Kidney (tissue), 14 donors: Measurements from ENCODE around the gene PKD1L1. TPM values are rescaled to one million over a fixed set of nuclear protein-coding genes. Genes with fewer than 3 reads are reported as not detected.

Experiments used
- DNase-seq, 5 donors: peaks; one replicate each; pipeline ENCODE4 v3.0.0-alpha.2; 2013 to 2020
- FAIRE-seq: peaks from 2 replicates; lab custom pipeline; 2012; peaks lifted over from hg19 to GRCh38; lab: Jason Lieb, UNC
- H3K27ac ChIP-seq, 2 donors: one replicate each; pipeline ENCODE4 v1.7.0; 2013; ENCODE audit warnings: low read depth in 2 of 2, low read length in 2 of 2, inconsistent platforms in 1 of 2
- H3K27me3 ChIP-seq: one replicate; pipeline ENCODE4 v1.7.1; 2013; ENCODE audit warnings: low read length, inconsistent platforms; ENCODE audit not compliant: control insufficient read depth, insufficient read depth
- H3K36me3 ChIP-seq, 3 donors: one replicate each; pipeline versions ENCODE4 v1.7.0 to v1.7.1; 2013; ENCODE audit warnings: low read length in 3 of 3, control low read depth in 1 of 3, inconsistent platforms in 1 of 3; ENCODE audit not compliant: insufficient read depth in 3 of 3, control insufficient read depth in 2 of 3
- H3K4me1 ChIP-seq, 3 donors: one replicate each; pipeline versions ENCODE4 v1.7.0 to v1.7.1; 2013; ENCODE audit warnings: low read length in 3 of 3, inconsistent platforms in 1 of 3, low read depth in 1 of 3; ENCODE audit not compliant: control insufficient read depth in 2 of 3, insufficient read depth in 2 of 3
- H3K4me3 ChIP-seq, 3 donors: one replicate each; pipeline versions ENCODE4 v1.7.0 to v1.8.1; 2013; ENCODE audit warnings: low read length in 3 of 3, control low read depth in 1 of 3, inconsistent platforms in 1 of 3
- H3K9ac ChIP-seq, 3 donors: one replicate each; pipeline versions ENCODE4 v1.7.0 to v1.7.1; 2013; ENCODE audit warnings: low read length in 3 of 3, control low read depth in 1 of 3, inconsistent platforms in 1 of 3
- H3K9me3 ChIP-seq, 3 donors: one replicate each; pipeline versions ENCODE4 v1.7.0 to v1.7.1; 2013; ENCODE audit warnings: low read length in 3 of 3, control low read depth in 1 of 3, inconsistent platforms in 1 of 3; ENCODE audit not compliant: control insufficient read depth in 2 of 3, insufficient read depth in 1 of 3
- intact Hi-C: fragments of 100-400 bp; cut with DNase I; formaldehyde crosslinking; loops from one replicate; pipeline ENCODE4 v1.11.1; 2022
- polyA plus RNA-seq: library from polyadenylated mRNA; stranded (reverse); fragments of 350-450 nt; fragmentation: Illumina TruSeq; extraction: RNeasy Lipid Tissue Mini Kit (QIAGEN cat#74804); gene quantifications from one replicate; pipeline ENCODE4 v1.2.3, GENCODE V29; 2014; ENCODE audit warnings: low read depth, low replicate concordance; ENCODE audit not compliant: insufficient read depth
- total RNA-seq: library from RNA; stranded (reverse); fragmentation: NEBNext Ultra II Directional; extraction: Animal tissue kit (Norgen Biotek cat#: 25700); gene quantifications from one replicate; pipeline ENCODE4 v1.2.1, GENCODE V29; 2021
- TF ChIP-seq, protein P1 (sequence below): IDR thresholded peaks from 3 replicates; pipeline ENCODE4 v1.5.1; 2012; ENCODE audit warnings: mild to moderate bottlenecking, moderate library complexity, borderline replicate concordance; ENCODE audit not compliant: insufficient read depth; ENCODE audit errors: extremely low read depth
- donor health status: control.
- donor health status: control.
- donor health status: control.
- donor health status: control.
- donor health status: control.
- donor health status: DM: yes; HTN: yes; CAD: no.
- donor health status: Normal renal cell carcinoma (clear cell type).

PKD1L1 gene
- total and polyA plus RNA-seq, 2 donors from 2014 or later, result 0.32 to 0.82 TPM

DNA sequence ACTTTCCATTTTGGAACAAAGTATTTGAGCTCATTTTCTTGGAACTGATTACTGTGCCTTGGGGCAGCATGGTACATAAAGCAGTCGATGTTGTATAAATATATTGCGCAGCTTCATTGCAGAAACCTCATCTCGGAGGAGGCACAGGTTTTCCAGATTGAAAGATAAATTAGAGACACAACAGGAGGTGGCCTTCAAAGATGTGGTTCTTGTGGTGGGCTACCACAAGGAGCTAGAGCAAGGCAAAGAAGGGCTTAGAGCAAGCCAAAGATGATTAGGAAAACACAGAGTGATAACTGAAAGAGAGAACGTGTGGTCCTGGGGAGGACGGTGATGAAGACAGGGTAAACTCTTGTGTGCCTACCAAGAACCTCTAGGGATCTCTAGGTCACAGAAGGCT lies 197.2 kb downstream of the PKD1L1 start:
- no peaks in the 10 kb centered on the region for H3K27me3 ChIP-seq
- intact Hi-C loops, result no loop called here
- H3K4me1 ChIP-seq, result no peaks in the 10 kb centered on the region
- H3K9ac ChIP-seq, result no peak overlapping the region
- no peak overlapping the region for H3K27ac ChIP-seq
- H3K4me3 ChIP-seq, result no peak overlapping the region
- no peaks in the 10 kb centered on the region for H3K9me3 ChIP-seq
- DNase-seq (no peak), FAIRE-seq (no peak)
- TF ChIP-seq, protein P1, sequence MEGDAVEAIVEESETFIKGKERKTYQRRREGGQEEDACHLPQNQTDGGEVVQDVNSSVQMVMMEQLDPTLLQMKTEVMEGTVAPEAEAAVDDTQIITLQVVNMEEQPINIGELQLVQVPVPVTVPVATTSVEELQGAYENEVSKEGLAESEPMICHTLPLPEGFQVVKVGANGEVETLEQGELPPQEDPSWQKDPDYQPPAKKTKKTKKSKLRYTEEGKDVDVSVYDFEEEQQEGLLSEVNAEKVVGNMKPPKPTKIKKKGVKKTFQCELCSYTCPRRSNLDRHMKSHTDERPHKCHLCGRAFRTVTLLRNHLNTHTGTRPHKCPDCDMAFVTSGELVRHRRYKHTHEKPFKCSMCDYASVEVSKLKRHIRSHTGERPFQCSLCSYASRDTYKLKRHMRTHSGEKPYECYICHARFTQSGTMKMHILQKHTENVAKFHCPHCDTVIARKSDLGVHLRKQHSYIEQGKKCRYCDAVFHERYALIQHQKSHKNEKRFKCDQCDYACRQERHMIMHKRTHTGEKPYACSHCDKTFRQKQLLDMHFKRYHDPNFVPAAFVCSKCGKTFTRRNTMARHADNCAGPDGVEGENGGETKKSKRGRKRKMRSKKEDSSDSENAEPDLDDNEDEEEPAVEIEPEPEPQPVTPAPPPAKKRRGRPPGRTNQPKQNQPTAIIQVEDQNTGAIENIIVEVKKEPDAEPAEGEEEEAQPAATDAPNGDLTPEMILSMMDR, result no peak
- no peaks in the 10 kb centered on the region for H3K36me3 ChIP-seq

DNA sequence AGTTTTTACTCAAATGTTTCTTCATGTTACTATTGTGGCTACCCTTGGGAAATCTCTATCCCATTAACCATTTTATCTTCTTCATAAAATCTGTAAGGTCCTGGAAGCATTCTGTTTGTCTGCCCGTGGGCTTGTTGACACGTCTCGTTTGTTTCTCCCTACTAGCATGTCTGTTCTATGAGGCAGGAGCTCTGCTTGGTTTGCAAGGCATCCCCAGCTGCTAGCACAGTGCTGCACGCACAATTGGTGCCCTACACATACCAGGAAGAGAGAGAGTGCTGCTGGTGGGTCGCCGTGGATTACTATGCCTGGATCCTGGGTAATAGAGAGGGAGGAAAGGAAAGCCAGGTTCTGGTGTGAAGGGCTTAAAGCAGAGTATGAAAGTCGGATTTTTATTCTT lies 200.2 kb downstream of the PKD1L1 start:
- no peak overlapping the region for H3K27ac ChIP-seq
- no peaks in the 10 kb centered on the region for H3K27me3 ChIP-seq
- intact Hi-C loops, result no loop called here
- peaks cover 0 to 4% (median 0%) of the 10 kb centered on the region in 3 donors for H3K4me1 ChIP-seq
- H3K9ac ChIP-seq, result no peak overlapping the region
- no peak for DNase-seq
- TF ChIP-seq, protein P1, result no peak
- FAIRE-seq, result no peak
- H3K36me3 ChIP-seq, result no peaks in the 10 kb centered on the region
- no peaks in the 10 kb centered on the region for H3K9me3 ChIP-seq
- no peak overlapping the region for H3K4me3 ChIP-seq

DNA sequence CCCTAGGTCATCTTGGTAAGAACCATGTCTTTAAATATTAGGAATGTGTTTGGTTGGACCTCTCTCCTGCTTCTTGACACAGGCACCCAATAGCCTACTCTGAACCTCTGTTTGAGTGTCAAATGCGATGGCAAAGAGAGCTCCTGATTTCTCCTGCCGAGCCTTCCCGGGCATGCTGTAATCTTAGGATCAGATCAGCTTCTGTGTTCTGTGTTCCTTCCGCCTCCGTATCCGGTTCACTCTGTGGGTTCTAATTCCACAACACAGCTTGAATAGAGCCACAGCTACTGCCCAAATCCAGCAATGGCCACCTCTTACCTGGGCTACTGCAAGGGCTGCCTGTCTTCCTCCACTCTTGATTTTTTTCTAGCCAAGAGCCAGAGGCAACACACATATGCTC lies 201.1 kb downstream of the PKD1L1 start:
- H3K27me3 ChIP-seq, result no peaks in the 10 kb centered on the region
- no peaks in the 10 kb centered on the region for H3K9me3 ChIP-seq
- DNase-seq, result no peak
- TF ChIP-seq, protein P1, result no peak
- intact Hi-C loops, result no loop called here
- no peak overlapping the region for H3K27ac ChIP-seq
- FAIRE-seq, result no peak
- H3K36me3 ChIP-seq, result no peaks in the 10 kb centered on the region
- H3K4me3 ChIP-seq, result no peak overlapping the region
- H3K4me1 ChIP-seq, result peaks cover 0 to 4% (median 0%) of the 10 kb centered on the region in 3 donors
- peak overlapping the region in 1 of 3 donors; percentile 12 for H3K9ac ChIP-seq

DNA sequence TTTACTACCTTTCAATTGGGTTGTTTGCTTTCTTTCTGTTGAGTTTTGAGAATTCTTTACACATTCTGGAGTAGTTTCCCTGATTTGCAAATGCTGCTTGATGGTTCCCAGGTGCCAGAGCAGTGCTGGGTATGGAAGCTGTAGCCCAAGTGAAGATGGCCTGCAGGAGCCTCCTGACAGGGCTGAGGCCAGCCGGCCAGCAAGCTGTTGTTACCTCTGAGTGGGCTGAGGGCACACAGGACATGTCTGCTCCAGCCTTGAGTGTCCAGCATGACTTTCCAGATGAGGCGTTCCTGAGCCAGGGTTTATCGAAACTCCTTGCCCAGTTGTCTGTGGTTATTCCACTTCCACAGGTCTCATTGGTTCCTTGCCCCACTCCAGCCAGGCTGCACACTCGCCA lies 201.8 kb downstream of the PKD1L1 start:
- no peaks in the 10 kb centered on the region for H3K9me3 ChIP-seq
- no peak for FAIRE-seq
- peaks cover 0 to 4% (median 0%) of the 10 kb centered on the region in 3 donors for H3K4me1 ChIP-seq
- H3K9ac ChIP-seq, result no peak overlapping the region
- H3K36me3 ChIP-seq, result no peaks in the 10 kb centered on the region
- no peak overlapping the region for H3K27ac ChIP-seq
- no peak for DNase-seq
- H3K4me3 ChIP-seq, result no peak overlapping the region
- intact Hi-C loops, result no loop called here
- H3K27me3 ChIP-seq, result no peaks in the 10 kb centered on the region
- TF ChIP-seq, protein P1, result no peak
